H4 (cell line): ENCODE measurements around the gene CELA3A. TPM values are rescaled to one million over a fixed set of nuclear protein-coding genes. Genes with fewer than 3 reads are reported as not detected.
"Not testable (repeated sequence)": the region's sequence is repeated elsewhere in the genome, so short reads cannot be mapped to it uniquely, and the experiment has no call there.

Source experiments
- DNase-seq: peaks from one replicate; pipeline ENCODE4 v3.0.0-alpha.2; 2015; ENCODE audit warnings: low spot score
- total RNA-seq: library from RNA; depleted of rRNA; stranded (reverse); fragments of >200 nt; shearing (Covaris generic); gene quantifications from 2 replicates; pipeline ENCODE4 v1.2.3, GENCODE V29; 2014; rRNA removed

The CELA3A gene
- not detected in 2 replicates for total RNA-seq

GRCh38 chr1:22001409-22001808, at the start of gene CELA3A:
Gene CELA3A, plus strand, starts transcription at chr1:22001657. Its CDS starts 18 bp downstream, at chr1:22001675.
- no peak for DNase-seq

- no peak for DNase-seq
Observed at GRCh38 chr1:21952786-21953520, 48.5 kb upstream of the CELA3A start.

GRCh38 chr1:21955058-21955457, 46.4 kb upstream of the CELA3A start:
- DNase-seq: no peak

- no peak for DNase-seq
Observed at GRCh38 chr1:21955501-21956281, 45.8 kb upstream of the CELA3A start.

- DNase-seq: peak; percentile 50
Observed at GRCh38 chr1:21956720-21957552, 44.5 kb upstream of the CELA3A start.

- DNase-seq: no peak
Observed at GRCh38 chr1:21961337-21961736, 40.1 kb upstream of the CELA3A start.

- DNase-seq: no peak
Observed at GRCh38 chr1:21961799-21962198, 39.7 kb upstream of the CELA3A start.

GRCh38 chr1:21963477-21964217, 37.8 kb upstream of the CELA3A start:
- DNase-seq: peak; percentile 56

GRCh38 chr1:21966247-21967000, 35.0 kb upstream of the CELA3A start:
- no peak for DNase-seq

- DNase-seq: not testable (repeated sequence)
Observed at GRCh38 chr1:21967216-21967615, 34.2 kb upstream of the CELA3A start.

GRCh38 chr1:21969066-21969465, 32.4 kb upstream of the CELA3A start:
- DNase-seq: not testable (repeated sequence)

GRCh38 chr1:21970523-21970922, 30.9 kb upstream of the CELA3A start:
- not testable (repeated sequence) for DNase-seq

GRCh38 chr1:21972973-21973441, 28.4 kb upstream of the CELA3A start:
- not testable (repeated sequence) for DNase-seq

- not testable (repeated sequence) for DNase-seq
Observed at GRCh38 chr1:21973948-21974347, 27.5 kb upstream of the CELA3A start.

- not testable (repeated sequence) for DNase-seq
Observed at GRCh38 chr1:21974699-21975098, 26.8 kb upstream of the CELA3A start.

GRCh38 chr1:21975296-21975695, 26.2 kb upstream of the CELA3A start:
- not testable (repeated sequence) for DNase-seq

GRCh38 chr1:21976703-21977239, 24.7 kb upstream of the CELA3A start, which contains the start of gene CELA3B:
Gene CELA3B, plus strand, starts transcription at chr1:21977022. Its CDS starts 18 bp downstream, at chr1:21977040.
- DNase-seq: not testable (repeated sequence)

- not testable (repeated sequence) for DNase-seq
Observed at GRCh38 chr1:21978209-21978608, 23.2 kb upstream of the CELA3A start.

- DNase-seq: not testable (repeated sequence)
Observed at GRCh38 chr1:21980515-21981220, 20.8 kb upstream of the CELA3A start.
